Stimulated activated CD8-positive, alpha-beta memory T cell treated with anti-CD3 and anti-CD28 coated beads, Interleukin-2, amount 100 ng/mL, for 48 hours (primary cell): ENCODE data around the gene BGN.

ENCODE experiments used
- DNase-seq, 2 donors: peaks; one replicate each; pipeline ENCODE4 v3.0.0-alpha.2; 2020; ENCODE audit warnings: low read depth in 2 of 2

The BGN gene

GRCh38 chrX:153494541-153495361, at the start of gene BGN:
TSS of gene BGN (plus strand) at chrX:153494980. CDS start at chrX:153504632, 9,652 bp downstream.
- no peak for DNase-seq

- no peak for DNase-seq
Measured at GRCh38 chrX:153445106-153445855, 49.5 kb upstream of the BGN start.

GRCh38 chrX:153445856-153446635, 48.7 kb upstream of the BGN start, which contains the start of gene TREX2:
TSS of gene TREX2 (minus strand) at chrX:153446056. CDS start at chrX:153445430, 626 bp downstream.
- DNase-seq: no peak

- DNase-seq: no peak
Measured at GRCh38 chrX:153446636-153446936, 48.2 kb upstream of the BGN start.

GRCh38 chrX:153446950-153447580, 47.7 kb upstream of the BGN start:
- DNase-seq: no peak

GRCh38 chrX:153447581-153447960, 47.2 kb upstream of the BGN start:
- no peak for DNase-seq

- DNase-seq: no peak
Measured at GRCh38 chrX:153448556-153449367, 46.0 kb upstream of the BGN start.

- no peak for DNase-seq
Measured at GRCh38 chrX:153449368-153450113, 45.2 kb upstream of the BGN start.

- no peak for DNase-seq
Measured at GRCh38 chrX:153450114-153450948, 44.4 kb upstream of the BGN start.

- DNase-seq: no peak
Measured at GRCh38 chrX:153450949-153451277, 43.9 kb upstream of the BGN start.

- DNase-seq: no peak
Measured at GRCh38 chrX:153454901-153455550, 39.8 kb upstream of the BGN start.

- no peak for DNase-seq
Measured at GRCh38 chrX:153455571-153455970, 39.2 kb upstream of the BGN start.

GRCh38 chrX:153456161-153456560, 38.6 kb upstream of the BGN start:
- no peak for DNase-seq

GRCh38 chrX:153456704-153457103, 38.1 kb upstream of the BGN start:
- no peak for DNase-seq

GRCh38 chrX:153457136-153457825, 37.5 kb upstream of the BGN start:
- no peak for DNase-seq

GRCh38 chrX:153457827-153458466, 36.8 kb upstream of the BGN start:
- DNase-seq: no peak

- no peak for DNase-seq
Measured at GRCh38 chrX:153458476-153458875, 36.3 kb upstream of the BGN start.

- no peak for DNase-seq
Measured at GRCh38 chrX:153459986-153460385, 34.8 kb upstream of the BGN start.
